Adrenal gland (tissue), 12 donors: Measurements from ENCODE around the gene CEMIP2. TPM values are rescaled to one million over a fixed set of nuclear protein-coding genes. Genes with fewer than 3 reads are reported as not detected.

ENCODE experiments used
- DNase-seq, 7 donors: peaks; one replicate each; pipeline ENCODE4 v3.0.0-alpha.2; 2019 to 2020
- H3K27ac ChIP-seq, 5 donors: fragments of 200-600 bp; sonication (generic) in 4 of 5; 1 replicate in 3 of 5; 2 replicates in 2 of 5; pipeline versions ENCODE4 v1.5.1 to v1.8.0; 2016 to 2020; ENCODE audit warnings: mild to moderate bottlenecking in 1 of 5
- H3K27me3 ChIP-seq: fragments of 200-600 bp; 2 replicates; pipeline ENCODE4 v1.8.0; 2021
- H3K36me3 ChIP-seq, 2 donors: fragments of 200-600 bp; replicated peaks in 1 of 2; 1 replicate in 1 of 2; 2 replicates in 1 of 2; pipeline versions ENCODE4 v1.5.1 to v1.8.0; 2018 to 2022
- H3K4me1 ChIP-seq, 2 donors: fragments of 200-600 bp; replicated peaks in 1 of 2; 1 replicate in 1 of 2; 2 replicates in 1 of 2; pipeline versions ENCODE4 v1.5.1 to v1.8.0; 2018 to 2021
- H3K4me3 ChIP-seq, 4 donors: fragments of 200-600 bp; sonication (generic) in 3 of 4; one replicate each; pipeline ENCODE4 v1.5.1; 2016 to 2018
- H3K9me3 ChIP-seq, 3 donors: fragments of 200-600 bp; sonication (generic) in 1 of 3; replicated peaks in 1 of 3; 1 replicate in 2 of 3; 2 replicates in 1 of 3; pipeline versions ENCODE4 v1.5.1 to v1.8.0; 2016 to 2021
- CTCF ChIP-seq, 6 experiments: fragments of 450-650 bp in 4 of 6; fragments of 200-600 bp in 2 of 6; sonication (generic) in 1 of 6; IDR thresholded peaks; 1 replicate in 5 of 6; 2 replicates in 1 of 6; pipeline versions ENCODE4 v1.5.1 to v1.8.0; 2016 to 2021; ENCODE audit warnings: antibody characterized with exemption in 6 of 6, mild to moderate bottlenecking in 2 of 6, moderate library complexity in 1 of 6
- POLR2A ChIP-seq, 2 donors: fragments of 450-650 bp; IDR thresholded peaks; one replicate each; pipeline ENCODE4 v1.6.1; 2017; ENCODE audit warnings: antibody characterized with exemption in 2 of 2, mild to moderate bottlenecking in 2 of 2, moderate library complexity in 1 of 2
- WGBS, 4 donors: extraction: QIAGEN DNeasy Blood & Tissue Kit in 2 of 4; methylation state at CpG; one replicate each; pipeline versions ENCODE4 v1.1.5 to v1.1.7; 2013 to 2017; 5-methylcytosine and 5-hydroxymethylcytosine counted together
- intact Hi-C, 2 donors: fragments of 100-400 bp; cut with DNase I; formaldehyde crosslinking; loops; one replicate each; pipeline versions ENCODE4 v1.14.1 to v1.15.0; 2022 to 2023
- polyA plus RNA-seq, 3 donors: library from polyadenylated mRNA; stranded (reverse); fragments of 200-250 nt in 2 of 3; fragments of 350-450 nt in 1 of 3; fragmentation: Illumina TruSeq in 1 of 3; extraction: RNeasy Lipid Tissue Mini Kit (QIAGEN cat#74804) in 1 of 3; gene quantifications; one replicate each; pipeline ENCODE4 v1.2.3, GENCODE V29; 2013 to 2014
- total RNA-seq, 9 donors: library from RNA; depleted of rRNA in 4 of 9; stranded (reverse); fragments of >200 nt in 4 of 9; fragments of 120-200 nt in 1 of 9; fragmentation: NEBNext Ultra II Directional in 1 of 9; extraction: Animal tissue kit (Norgen Biotek cat#: 25700) in 1 of 9; gene quantifications; one replicate each; pipeline versions ENCODE4 v1.1.0 to v1.2.4, GENCODE V29; 2013 to 2023
- donor health status: healthy with polysubstance abuse.
- donor health status: Bipolar disorder and iron deficiency.
- donor health status: DM: yes; HTN: yes; CAD: no.
- donor health status: DM: no; HTN: no; CAD: no.
- donor health status: DM: no; HTN: no; CAD: no.
- donor health status: DM: yes; HTN: yes; CAD: no.

CEMIP2 gene
- total and polyA plus RNA-seq, 12 donors: 6.8 to 84.6 (median 24.0) TPM

GRCh38 chr9:71755869-71756268 lies 12.4 kb downstream of the CEMIP2 start:
- no peaks in the 10 kb centered on the region for H3K27me3 ChIP-seq
- DNase-seq: no peak
- H3K36me3 ChIP-seq: no peaks in the 10 kb centered on the region
- no peak overlapping the region for H3K4me3 ChIP-seq
- H3K4me1 ChIP-seq: peaks cover 22 to 24% of the 10 kb centered on the region in 2 donors
- WGBS, 4 donors: 94 to 100% (median 97%) methylated on average over 1 of the region's 1 CpG
- intact Hi-C loops: no loop called here
- no peaks in the 10 kb centered on the region for H3K9me3 ChIP-seq
- H3K27ac ChIP-seq: no peak overlapping the region
- no peak for TF ChIP-seq CTCF (IDR thresholded peaks at IDR 0.05)
- no peak for TF ChIP-seq POLR2A (IDR thresholded peaks at IDR 0.05)

DNA sequence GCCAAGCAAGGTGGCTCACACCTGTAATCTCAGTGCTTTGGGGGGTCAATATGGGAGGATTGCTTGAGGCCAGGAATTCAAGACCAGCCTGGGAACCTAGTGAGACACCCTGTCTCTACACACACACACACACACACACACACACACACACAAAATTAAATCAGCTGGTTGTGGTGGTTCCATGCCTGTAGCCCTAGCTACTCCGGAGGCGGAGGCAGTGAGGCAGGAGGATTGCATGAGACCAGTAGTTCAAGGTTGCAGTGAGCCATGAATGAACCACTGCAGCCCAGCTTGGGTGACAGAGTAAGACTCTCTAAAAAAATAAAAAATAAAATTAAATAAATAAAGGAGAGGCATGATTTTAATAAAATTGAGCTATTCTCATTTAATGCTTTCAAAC lies 13.1 kb downstream of the CEMIP2 start:
- DNase-seq: peak in 1 of 7 donors; percentile 24
- intact Hi-C loops: no loop called here
- no peaks in the 10 kb centered on the region for H3K9me3 ChIP-seq
- no peaks in the 10 kb centered on the region for H3K36me3 ChIP-seq
- no peak overlapping the region for H3K27ac ChIP-seq
- no peaks in the 10 kb centered on the region for H3K27me3 ChIP-seq
- H3K4me1 ChIP-seq: peaks cover 20 to 21% of the 10 kb centered on the region in 2 donors
- H3K4me3 ChIP-seq: no peak overlapping the region
- 80 to 96% (median 87%) methylated on average over 2 of the region's 2 CpGs for WGBS, 4 donors
- TF ChIP-seq CTCF (IDR thresholded peaks at IDR 0.05): no peak
- no peak for TF ChIP-seq POLR2A (IDR thresholded peaks at IDR 0.05)

- intact Hi-C loops: no loop called here
- H3K27ac ChIP-seq: no peak overlapping the region
- H3K36me3 ChIP-seq: no peaks in the 10 kb centered on the region
- peaks cover 17 to 21% of the 10 kb centered on the region in 2 donors for H3K4me1 ChIP-seq
- TF ChIP-seq CTCF (IDR thresholded peaks at IDR 0.05): no peak
- no peak for TF ChIP-seq POLR2A (IDR thresholded peaks at IDR 0.05)
- H3K27me3 ChIP-seq: no peaks in the 10 kb centered on the region
- no peak overlapping the region for H3K4me3 ChIP-seq
- no peak for DNase-seq
- no peaks in the 10 kb centered on the region for H3K9me3 ChIP-seq
- 86 to 96% (median 92%) methylated on average over 4 of the region's 4 CpGs for WGBS, 4 donors
These were observed 14.2 kb downstream of the CEMIP2 start for GRCh38 chr9:71754151-71754550.

DNA sequence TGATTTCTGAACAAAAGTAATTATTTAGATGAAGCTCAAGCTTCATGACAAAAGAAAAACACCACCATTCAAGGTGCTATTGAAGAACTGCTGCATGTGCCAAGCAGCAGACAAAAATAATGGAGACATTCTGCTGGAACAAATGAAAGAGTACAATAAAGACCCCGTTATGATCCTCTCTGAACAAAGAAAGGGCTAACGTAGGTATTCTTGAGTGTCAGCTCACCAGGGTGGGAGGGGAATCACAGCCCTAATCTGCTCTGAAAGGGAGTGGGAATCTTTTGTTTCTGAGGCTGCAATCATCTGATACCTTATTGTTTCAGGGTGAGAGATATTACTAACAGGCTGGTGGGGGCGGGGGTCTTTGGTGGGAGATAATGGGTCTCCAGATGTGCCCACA lies 15.4 kb downstream of the CEMIP2 start:
- H3K9me3 ChIP-seq: no peaks in the 10 kb centered on the region
- H3K4me1 ChIP-seq: peaks cover 6 to 18% of the 10 kb centered on the region in 2 donors
- intact Hi-C loops: no loop called here
- no peak for DNase-seq
- no peak overlapping the region for H3K4me3 ChIP-seq
- TF ChIP-seq CTCF (IDR thresholded peaks at IDR 0.05): no peak
- TF ChIP-seq POLR2A (IDR thresholded peaks at IDR 0.05): no peak
- H3K27ac ChIP-seq: no peak overlapping the region
- H3K27me3 ChIP-seq: no peaks in the 10 kb centered on the region
- no peaks in the 10 kb centered on the region for H3K36me3 ChIP-seq
- WGBS, 4 donors: 84 to 94% (median 89%) methylated on average over 3 of the region's 3 CpGs
